GM21619 (cell line): ENCODE results near the gene PHIP.
"Not testable (repeated sequence)": the region's sequence is repeated elsewhere in the genome, so short reads cannot be mapped to it uniquely, and the experiment has no call there.

Experiments
- ATAC-seq: cut with Tn5 transposase; IDR thresholded peaks from one replicate; pipeline ENCODE4 v1.9.1; 2021; ENCODE audit not compliant: unreplicated experiment

PHIP gene

DNA sequence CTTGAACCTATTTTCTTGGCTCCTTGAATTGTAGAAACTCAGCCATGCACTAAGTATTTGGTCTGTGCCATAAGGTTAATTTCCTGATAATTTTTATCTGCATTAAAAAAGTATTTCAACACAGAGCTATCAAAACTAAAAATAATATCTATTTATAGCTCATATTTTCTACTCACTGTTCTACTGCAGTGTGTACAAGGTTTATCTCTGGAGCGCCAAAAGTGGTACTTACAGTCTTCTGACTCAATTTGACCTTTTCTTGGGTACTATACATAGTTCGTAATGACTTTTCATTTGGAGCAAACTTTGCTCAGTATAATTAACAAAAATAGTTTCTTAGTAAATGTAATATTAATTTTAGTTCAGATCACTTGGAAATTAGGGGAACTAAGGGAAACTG lies 141.5 kb downstream of the PHIP start:
- no peak for ATAC-seq

- ATAC-seq: no peak
Measured at GRCh38 chr6:78935553-78935952, 142.5 kb downstream of the PHIP start.

GRCh38 chr6:78925317-78925716 lies 152.7 kb downstream of the PHIP start:
- no peak for ATAC-seq

DNA sequence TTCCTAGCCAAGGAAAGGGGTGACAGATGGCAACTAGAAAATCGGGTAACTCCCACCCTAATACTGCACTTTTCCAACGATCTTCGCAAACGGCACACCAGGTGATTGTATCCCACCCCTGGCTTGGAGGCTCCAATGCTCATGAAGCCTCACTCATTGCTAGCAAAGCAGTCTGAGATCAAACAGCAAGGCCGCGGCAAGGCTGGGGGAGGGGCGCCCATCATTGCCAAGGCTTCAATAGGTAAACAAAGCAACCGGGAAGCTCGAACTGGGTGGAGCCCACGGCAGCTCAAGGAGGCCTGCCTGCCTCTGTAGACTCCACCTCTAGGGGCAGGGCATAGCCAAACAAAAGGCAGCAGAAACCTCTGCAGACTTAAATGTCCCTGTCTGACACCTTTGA lies 156.9 kb downstream of the PHIP start:
- not testable (repeated sequence) for ATAC-seq

GRCh38 chr6:78917788-78918187 lies 160.3 kb downstream of the PHIP start:
- no peak for ATAC-seq

DNA sequence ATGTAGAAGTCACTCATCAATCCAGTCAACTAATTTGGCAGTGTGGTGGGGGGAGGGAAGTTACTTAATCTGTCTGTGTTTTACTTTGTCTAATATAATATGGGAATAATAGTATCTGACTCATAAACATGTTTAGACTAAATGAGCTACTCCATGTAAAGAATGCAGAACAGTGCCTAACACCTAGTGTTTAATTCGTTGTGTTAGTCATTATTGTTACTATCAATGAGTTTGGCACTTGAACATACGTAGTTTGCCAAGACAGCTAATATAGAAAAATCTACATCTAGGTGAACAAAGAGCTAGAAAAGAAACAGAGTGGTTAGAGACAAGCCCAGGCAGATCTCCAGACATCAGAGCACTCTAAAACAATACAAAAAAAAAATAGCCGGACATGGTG lies 161.6 kb downstream of the PHIP start:
- ATAC-seq: no peak

GRCh38 chr6:78911218-78911940 lies 166.7 kb downstream of the PHIP start:
- ATAC-seq: no peak

DNA sequence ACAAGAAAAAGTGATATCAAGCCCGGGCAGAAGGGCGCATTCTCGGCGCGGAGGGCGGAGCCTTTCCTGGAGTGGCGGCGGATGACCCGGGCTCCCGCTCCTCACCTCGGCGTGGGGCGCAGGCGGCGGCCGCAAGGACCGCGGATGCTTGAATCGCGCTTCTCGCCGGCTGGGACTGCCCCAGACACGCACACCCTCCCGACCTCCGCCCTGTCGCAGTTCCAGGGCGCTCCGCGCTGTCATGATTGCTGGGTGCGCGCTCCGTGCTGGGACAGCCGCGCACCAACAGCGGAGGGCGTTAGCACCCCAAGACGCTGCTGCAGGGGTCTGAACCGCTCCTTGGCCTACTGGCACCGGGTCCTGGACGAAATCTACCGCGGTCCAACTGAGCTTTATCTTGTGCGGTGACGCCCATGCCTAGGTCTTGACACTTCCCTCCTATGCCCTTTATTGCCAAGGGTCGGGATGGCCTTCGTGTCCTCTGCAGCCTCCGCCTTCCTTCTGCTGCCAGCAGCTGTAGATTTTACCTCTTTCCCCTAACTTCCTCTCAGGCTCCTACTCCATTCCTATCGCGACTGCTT lies 167.4 kb downstream of the PHIP start:
- peak; percentile 59 for ATAC-seq

GRCh38 chr6:78910010-78910409 lies 168.0 kb downstream of the PHIP start:
- ATAC-seq: no peak

DNA sequence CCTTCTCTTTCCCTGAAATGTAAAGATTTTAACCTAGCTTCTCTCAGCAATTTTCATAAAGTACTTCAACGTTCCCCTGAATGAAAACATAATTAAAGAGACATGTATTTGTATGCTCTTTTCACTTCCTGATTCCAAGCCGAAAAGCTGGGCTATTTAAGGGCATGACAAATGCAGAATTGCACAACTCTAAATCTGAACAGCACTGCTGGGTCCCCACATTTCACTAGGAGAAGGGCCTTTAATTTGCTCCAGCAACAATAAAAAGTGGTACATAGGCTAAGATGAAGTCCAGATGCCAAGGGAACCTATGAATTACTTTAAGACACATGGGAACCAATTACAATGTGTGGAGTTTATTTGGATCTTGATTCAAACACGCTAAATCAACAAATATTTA lies 168.7 kb downstream of the PHIP start:
- ATAC-seq: no peak

DNA sequence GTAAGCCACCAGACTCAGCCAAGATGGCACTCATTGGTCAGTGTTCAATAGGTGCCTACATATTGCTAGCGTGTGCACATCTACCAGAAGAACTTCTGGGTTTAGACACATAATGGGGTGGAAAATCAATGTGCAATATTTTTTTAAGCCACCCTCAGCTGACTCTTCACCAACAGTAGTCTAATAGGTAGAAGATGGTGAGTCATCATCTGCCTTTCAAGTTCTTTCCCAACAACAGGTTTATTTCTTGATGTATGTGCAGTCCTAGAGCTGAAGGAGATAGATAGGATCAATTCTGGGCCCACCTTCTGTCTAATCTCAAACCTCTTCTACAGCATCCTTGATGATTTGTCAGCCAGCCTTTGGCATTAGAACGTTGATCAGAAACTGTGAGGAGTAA lies 169.4 kb downstream of the PHIP start:
- ATAC-seq: no peak

DNA sequence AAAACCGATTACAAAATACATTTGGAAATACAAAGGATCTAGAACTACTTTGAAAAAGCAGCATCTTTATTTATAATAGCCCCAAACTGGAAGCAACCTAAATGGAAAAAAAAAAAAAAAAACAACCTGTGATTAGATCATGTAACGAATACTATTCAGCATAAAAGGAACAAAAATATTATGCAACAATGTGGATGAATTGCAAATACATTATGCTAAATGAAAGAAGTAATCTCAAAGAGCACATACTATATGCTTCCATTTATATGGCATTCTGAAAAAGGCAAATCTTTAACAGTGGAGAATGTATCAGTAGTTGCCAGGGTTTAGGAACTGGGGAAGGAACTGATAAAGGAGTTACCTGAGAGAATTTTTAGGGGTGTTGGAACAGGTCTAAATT lies 181.8 kb downstream of the PHIP start:
- ATAC-seq: no peak

DNA sequence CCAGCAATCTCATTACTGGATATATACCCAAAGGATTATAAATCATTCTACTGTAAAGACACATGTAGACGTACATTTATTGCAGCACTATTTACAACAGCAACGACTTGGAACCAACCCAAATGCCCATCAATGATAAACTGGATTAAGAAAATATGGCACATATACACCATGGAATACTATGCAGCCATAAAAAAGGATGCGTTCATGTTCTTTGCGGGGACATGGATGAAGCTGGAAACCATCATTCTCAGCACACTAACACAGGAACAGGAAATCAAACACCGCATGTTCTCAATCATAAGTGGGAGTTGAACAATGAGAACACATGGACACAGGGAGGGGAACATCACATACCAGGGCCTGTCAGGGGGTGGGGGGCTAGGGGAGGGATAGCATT lies 188.2 kb downstream of the PHIP start:
- not testable (repeated sequence) for ATAC-seq
